Mucosa of descending colon (tissue), 3 donors: ENCODE measurements around the gene ATP1B1. TPM values are rescaled to one million over a fixed set of nuclear protein-coding genes. Genes with fewer than 3 reads are reported as not detected.

ENCODE experiments used
- ATAC-seq: fragments of 200-7000 bp; cut with Tn5 transposase; one replicate; pipeline ENCODE4 v1.9.1; 2020; ENCODE audit warnings: mild to moderate bottlenecking, moderate library complexity
- DNase-seq, 3 donors: peaks; one replicate each; pipeline ENCODE4 v3.0.0-alpha.2; 2020
- H3K36me3 ChIP-seq: fragments of 200-600 bp; one replicate; pipeline ENCODE4 v1.8.0; 2021; ENCODE audit warnings: low read depth, mild to moderate bottlenecking
- H3K4me1 ChIP-seq: fragments of 200-600 bp; one replicate; pipeline ENCODE4 v1.8.0; 2021; ENCODE audit warnings: low read depth, mild to moderate bottlenecking
- H3K4me3 ChIP-seq: fragments of 200-600 bp; one replicate; pipeline ENCODE4 v1.8.0; 2021; ENCODE audit warnings: mild to moderate bottlenecking
- H3K9me3 ChIP-seq: fragments of 200-600 bp; one replicate; pipeline ENCODE4 v1.8.0; 2021; ENCODE audit warnings: mild to moderate bottlenecking
- CTCF ChIP-seq: fragments of 200-600 bp; IDR thresholded peaks from one replicate; pipeline ENCODE4 v1.8.0; 2022; ENCODE audit warnings: antibody characterized with exemption, mild to moderate bottlenecking
- intact Hi-C, 2 donors: fragments of 100-400 bp; cut with DNase I in 1 of 2; cut with micrococcal nuclease in 1 of 2; formaldehyde crosslinking; loops; one replicate each; pipeline versions ENCODE4 v1.11.0 to v1.11.1; 2022; cut with DNase I, micrococcal nuclease
- total RNA-seq, 3 donors: library from RNA; stranded (reverse); fragmentation: NEBNext Ultra II Directional in 2 of 3; extraction: Animal tissue kit (Norgen Biotek cat#: 25700) in 2 of 3; gene quantifications; one replicate each; pipeline versions ENCODE4 v1.2.1 to v1.2.4, GENCODE V29; 2021 to 2023
- donor health status: DM: no; HTN: no; CAD: no; lungs with moderate emphysema.
- donor health status: DM: no; HTN: no; CAD: no.
- donor health status: DM: no; HTN: yes; CAD: no.

The ATP1B1 gene
- total RNA-seq, 3 donors from 2014 or later, result 342 to 860 (median 744) TPM

- no peak for TF ChIP-seq CTCF
- Histone ChIP-seq H3K36me3 (no peaks in the 10 kb centered on the region), H3K9me3 (no peaks in the 10 kb centered on the region), H3K4me1 (peaks cover 25% of the 10 kb centered on the region), H3K4me3 (no peak overlapping the region)
- DNase-seq (no peak), ATAC-seq (no peak)
- intact Hi-C loops, result no loop called here
Measured at GRCh38 chr1:169090308-169090899, 16.1 kb upstream of the ATP1B1 start.

- Histone ChIP-seq H3K9me3 (no peaks in the 10 kb centered on the region), H3K36me3 (no peaks in the 10 kb centered on the region), H3K4me3 (no peak overlapping the region), H3K4me1 (peaks cover 27% of the 10 kb centered on the region)
- TF ChIP-seq CTCF, result no peak
- DNase-seq (no peak), ATAC-seq (no peak)
- intact Hi-C loops, result no loop called here
Measured at GRCh38 chr1:169090900-169091311, 15.6 kb upstream of the ATP1B1 start.

- ATAC-seq (no peak), DNase-seq (no peak)
- intact Hi-C loops, result no loop called here
- Histone ChIP-seq H3K9me3 (no peaks in the 10 kb centered on the region), H3K4me3 (no peak overlapping the region), H3K36me3 (no peaks in the 10 kb centered on the region), H3K4me1 (peaks cover 25% of the 10 kb centered on the region)
- TF ChIP-seq CTCF, result no peak
Measured at GRCh38 chr1:169091480-169091941, 15.0 kb upstream of the ATP1B1 start.

GRCh38 chr1:169092399-169092798 is 14.1 kb upstream of the ATP1B1 start:
- Histone ChIP-seq H3K9me3 (no peaks in the 10 kb centered on the region), H3K36me3 (no peaks in the 10 kb centered on the region), H3K4me3 (no peak overlapping the region), H3K4me1 (peaks cover 17% of the 10 kb centered on the region)
- intact Hi-C loops, result no loop called here
- ATAC-seq (no peak), DNase-seq (no peak)
- TF ChIP-seq CTCF, result no peak

GRCh38 chr1:169094897-169095569 is 11.5 kb upstream of the ATP1B1 start:
- TF ChIP-seq CTCF, result no peak
- H3K36me3 ChIP-seq, result no peaks in the 10 kb centered on the region
- ATAC-seq (peak; percentile 77), DNase-seq (peak in 1 of 3 donors; percentile 48)
- no peak overlapping the region for H3K4me3 ChIP-seq
- H3K4me1 ChIP-seq, result peaks cover 17% of the 10 kb centered on the region
- H3K9me3 ChIP-seq, result no peaks in the 10 kb centered on the region
- intact Hi-C loops, result no loop called here
